ENCODE results near the gene PPM1F.

- TF ChIP-seq CTCF (IDR thresholded peaks at IDR 0.05; ENCODE audit: low read depth, low read length, missing input control) (no peak), JUND (IDR thresholded peaks at IDR 0.05) (no peak), TAF1 (conservative IDR thresholded peaks at IDR 0.05) (no peak), HNF4G (IDR thresholded peaks at IDR 0.05) (no peak), GABPA (IDR thresholded peaks at IDR 0.05 in 1 of 2, conservative IDR thresholded peaks at IDR 0.05 in 1 of 2) (no peak), RAD21 (IDR thresholded peaks at IDR 0.05) (no peak), SP1 (IDR thresholded peaks at IDR 0.05) (no peak), ATF3 (IDR thresholded peaks at IDR 0.05) (no peak), EGR1 (IDR thresholded peaks at IDR 0.05; ENCODE audit: low read depth in 2 of 2) (no peak), YY1 (IDR thresholded peaks at IDR 0.05) (no peak), RXRA (IDR thresholded peaks at IDR 0.05) (no peak)
These were observed 6.3 kb downstream of the PPM1F start for GRCh38 chr22:21946262-21946925.

Measured in liver (tissue), 3 donors.